H1 (cell line): ENCODE results near the gene COG4. TPM values are rescaled to one million over a fixed set of nuclear protein-coding genes. Genes with fewer than 3 reads are reported as not detected.

Source experiments
- CTCF ChIA-PET: fragments of 300-600 bp; sonication (Branson Sonifier 250); formaldehyde crosslinking; loops from one replicate; lab custom pipeline; 2021; ENCODE audit not compliant: partially characterized antibody; lab: Charles Lee
- POLR2A ChIA-PET: fragments of 300-600 bp; sonication (Branson Sonifier 250); formaldehyde crosslinking; loops from one replicate; lab custom pipeline; 2021; ENCODE audit warnings: inconsistent platforms; ENCODE audit not compliant: partially characterized antibody; lab: Charles Lee
- DNase-seq, 2 experiments: peaks; one replicate each; pipeline versions ENCODE4 v3.0.0 to v3.0.0-alpha.2; 2010 to 2022; ENCODE audit warnings: low spot score in 2 of 2, low read depth in 1 of 2, mixed read lengths in 1 of 2
- FAIRE-seq: peaks from 2 replicates; lab custom pipeline; 2011; peaks lifted over from hg19 to GRCh38; lab: Jason Lieb, UNC
- H2AFZ ChIP-seq: 2 replicates; pipeline ENCODE4 v1.8.1; 2012; ENCODE audit warnings: low read length, inconsistent platforms
- H2AK5ac ChIP-seq: 2 replicates; pipeline ENCODE4 v1.6.1; 2013; ENCODE audit warnings: low read depth, low read length
- H2BK120ac ChIP-seq: replicated peaks from 2 replicates; pipeline ENCODE3; 2013; ENCODE audit warnings: low read depth, low read length, inconsistent platforms
- H2BK12ac ChIP-seq: 2 replicates; pipeline ENCODE4 v1.6.1; 2013; ENCODE audit warnings: low read depth, low read length
- H2BK15ac ChIP-seq: 2 replicates; pipeline ENCODE4 v1.6.1; 2013; ENCODE audit warnings: low read length
- H2BK20ac ChIP-seq: 2 replicates; pipeline ENCODE4 v1.6.1; 2013; ENCODE audit warnings: low read length
- H2BK5ac ChIP-seq: 2 replicates; pipeline ENCODE4 v1.6.1; 2013; ENCODE audit warnings: low read depth, low read length
- H3K14ac ChIP-seq: 2 replicates; pipeline ENCODE4 v1.6.1; 2013; ENCODE audit warnings: inconsistent platforms; ENCODE audit not compliant: insufficient read length
- H3K18ac ChIP-seq: 2 replicates; pipeline ENCODE4 v1.6.1; 2013; ENCODE audit warnings: low read length; ENCODE audit errors: extremely low read depth
- H3K23ac ChIP-seq: 2 replicates; pipeline ENCODE4 v1.6.1; 2013; ENCODE audit warnings: inconsistent platforms; ENCODE audit not compliant: insufficient read length
- H3K23me2 ChIP-seq: 2 replicates; pipeline ENCODE4 v1.6.1; 2013; ENCODE audit warnings: low read depth, low read length
- H3K27ac ChIP-seq: 2 replicates; pipeline ENCODE4 v1.6.1; 2011; ENCODE audit warnings: low read depth, low read length, inconsistent platforms
- H3K27me3 ChIP-seq, 4 experiments: replicated peaks in 1 of 4; 1 replicate in 1 of 4; 2 replicates in 3 of 4; pipeline versions ENCODE4 v1.6.1 to v1.8.1; 2011 to 2013; ENCODE audit warnings: low read length in 3 of 4, mild to moderate bottlenecking in 3 of 4, inconsistent platforms in 2 of 4, mixed read lengths in 2 of 4, moderate library complexity in 1 of 4; ENCODE audit not compliant: control insufficient read depth in 3 of 4, insufficient read depth in 3 of 4; ENCODE audit errors: extremely low read depth in 1 of 4
- H3K36me3 ChIP-seq, 4 experiments: 2 replicates each; pipeline versions ENCODE4 v1.6.1 to v1.8.1; 2011 to 2013; ENCODE audit warnings: mild to moderate bottlenecking in 4 of 4, low read length in 3 of 4, moderate library complexity in 2 of 4, control low read depth in 1 of 4, inconsistent platforms in 1 of 4; ENCODE audit not compliant: insufficient read depth in 4 of 4, control insufficient read depth in 2 of 4
- H3K4ac ChIP-seq: replicated peaks from 2 replicates; pipeline ENCODE3; 2013; ENCODE audit warnings: low read length, low read depth, mixed read lengths, inconsistent platforms; ENCODE audit not compliant: insufficient read length
- H3K4me1 ChIP-seq, 4 experiments: replicated peaks in 1 of 4; 1 replicate in 1 of 4; 2 replicates in 3 of 4; pipeline versions ENCODE4 v1.6.1 to v1.8.1; 2011 to 2013; ENCODE audit warnings: low read length in 3 of 4, inconsistent platforms in 2 of 4, mixed read lengths in 1 of 4; ENCODE audit not compliant: insufficient read depth in 4 of 4, control insufficient read depth in 3 of 4
- H3K4me2 ChIP-seq, 2 experiments: 2 replicates each; pipeline versions ENCODE4 v1.6.1 to v1.8.1; 2011 to 2013; ENCODE audit warnings: low read depth in 2 of 2, low read length in 2 of 2, control low read depth in 1 of 2, inconsistent platforms in 1 of 2, mild to moderate bottlenecking in 1 of 2; ENCODE audit not compliant: insufficient read depth in 1 of 2
- H3K4me3 ChIP-seq, 4 experiments: fragments of 200-600, 300-600 bp in 1 of 4; sonication (generic), shearing (Covaris generic), sonication (Bioruptor Twin) in 1 of 4; 2 replicates each; pipeline versions ENCODE4 v1.5.1 to v1.8.1; 2011 to 2016; ENCODE audit warnings: low read length in 4 of 4, low read depth in 3 of 4, control low read depth in 2 of 4, inconsistent platforms in 2 of 4, mild to moderate bottlenecking in 2 of 4, mixed read lengths in 1 of 4, moderate library complexity in 1 of 4; ENCODE audit not compliant: insufficient read depth in 2 of 4; ENCODE audit errors: extremely low read depth in 1 of 4
- H3K56ac ChIP-seq: replicated peaks from 2 replicates; pipeline ENCODE3; 2013; ENCODE audit warnings: low read depth, mild to moderate bottlenecking, mixed read lengths, low read length, inconsistent platforms; ENCODE audit not compliant: insufficient read length
- H3K79me1 ChIP-seq: 2 replicates; pipeline ENCODE4 v1.6.1; 2013; ENCODE audit warnings: low read depth, low read length, control low read depth
- H3K79me2 ChIP-seq, 2 experiments: 2 replicates each; pipeline versions ENCODE4 v1.6.1 to v1.8.1; 2012 to 2013; ENCODE audit warnings: low read length in 2 of 2, mild to moderate bottlenecking in 2 of 2, inconsistent platforms in 1 of 2; ENCODE audit not compliant: insufficient read depth in 2 of 2, control insufficient read depth in 1 of 2
- H3K9ac ChIP-seq, 4 experiments: replicated peaks in 1 of 4; 1 replicate in 1 of 4; 2 replicates in 3 of 4; pipeline versions ENCODE4 v1.6.1 to v1.8.1; 2011 to 2013; ENCODE audit warnings: low read depth in 3 of 4, low read length in 3 of 4, control low read depth in 2 of 4, mild to moderate bottlenecking in 2 of 4, moderate library complexity in 2 of 4, inconsistent platforms in 1 of 4; ENCODE audit errors: extremely low read depth in 1 of 4
- H3K9me3 ChIP-seq, 2 experiments: 2 replicates each; pipeline versions ENCODE4 v1.6.1 to v1.8.1; 2012 to 2013; ENCODE audit warnings: mild to moderate bottlenecking in 2 of 2, moderate library complexity in 2 of 2, control low read depth in 1 of 2, inconsistent platforms in 1 of 2, low read depth in 1 of 2, low read length in 1 of 2, mixed read lengths in 1 of 2; ENCODE audit not compliant: insufficient read depth in 2 of 2
- H4K20me1 ChIP-seq, 2 experiments: replicated peaks in 1 of 2; 2 replicates each; pipeline versions ENCODE3 to v1.8.1; 2011 to 2013; ENCODE audit warnings: inconsistent platforms in 2 of 2, low read length in 2 of 2, mild to moderate bottlenecking in 1 of 2; ENCODE audit not compliant: insufficient read depth in 2 of 2, control insufficient read depth in 1 of 2
- H4K5ac ChIP-seq: 2 replicates; pipeline ENCODE4 v1.6.1; 2013; ENCODE audit warnings: low read length, low read depth, mixed read lengths, inconsistent platforms; ENCODE audit not compliant: insufficient read length
- H4K8ac ChIP-seq: 2 replicates; pipeline ENCODE4 v1.8.0; 2013; ENCODE audit warnings: mild to moderate bottlenecking, moderate library complexity, low read length, inconsistent platforms; ENCODE audit not compliant: insufficient read depth; ENCODE audit errors: extremely low read depth
- H4K91ac ChIP-seq: replicated peaks from 2 replicates; pipeline ENCODE3; 2013; ENCODE audit warnings: low read length, mixed read lengths, inconsistent platforms; ENCODE audit not compliant: insufficient read length
- BCL11A ChIP-seq, 2 experiments: IDR thresholded peaks; one replicate each; pipeline ENCODE4 v1.6.1; 2011; ENCODE audit warnings: low read depth in 2 of 2, low read length in 2 of 2, mild to moderate bottlenecking in 2 of 2
- BRCA1 ChIP-seq: IDR thresholded peaks from 2 replicates; pipeline ENCODE4 v1.6.1; 2012; ENCODE audit warnings: low read depth, low read length, improper control_type of control experiment
- CBX5 ChIP-seq: fragments of 300-800, 300-1000 bp; sonication (generic); IDR thresholded peaks from 2 replicates; pipeline ENCODE4 v1.7.1; 2016; ENCODE audit warnings: antibody characterized with exemption, low read length, low read depth
- CHD2 ChIP-seq: IDR thresholded peaks from 2 replicates; pipeline ENCODE4 v1.6.1; 2012; ENCODE audit warnings: low read length, improper control_type of control experiment
- KDM5A ChIP-seq: fragments of 200-600 bp; IDR thresholded peaks from 2 replicates; pipeline ENCODE4 v1.7.1; 2012; ENCODE audit warnings: mild to moderate bottlenecking, low read length, inconsistent platforms, mixed read lengths
- MAFK ChIP-seq: IDR thresholded peaks from 2 replicates; pipeline ENCODE4 v1.6.1; 2012; ENCODE audit warnings: low read depth, mild to moderate bottlenecking, improper control_type of control experiment, low read length
- RFX5 ChIP-seq: IDR thresholded peaks from 2 replicates; pipeline ENCODE4 v1.6.1; 2011; ENCODE audit warnings: low read depth, low read length, improper control_type of control experiment, borderline replicate concordance
- RNF2 ChIP-seq: fragments of 200-900, 300-1000 bp; sonication (generic); IDR thresholded peaks from 2 replicates; pipeline ENCODE4 v1.7.1; 2016; ENCODE audit warnings: borderline replicate concordance, low read depth, mild to moderate bottlenecking, antibody characterized with exemption, low read length; ENCODE audit not compliant: poor library complexity, severe bottlenecking; ENCODE audit errors: missing control alignments
- SAP30 ChIP-seq: fragments of 300-600 bp; sonication (generic); IDR thresholded peaks from 2 replicates; pipeline ENCODE4 v1.7.1; 2012; ENCODE audit warnings: low read length, moderate library complexity, mild to moderate bottlenecking, inconsistent platforms; ENCODE audit not compliant: insufficient read depth, insufficient replicate concordance
- SIRT6 ChIP-seq: IDR thresholded peaks from one replicate; pipeline ENCODE4 v1.7.1; 2012; ENCODE audit warnings: low read length, inconsistent platforms
- SP1 ChIP-seq: IDR thresholded peaks from 2 replicates; pipeline ENCODE4 v1.6.1; 2011; ENCODE audit warnings: low read depth, low read length
- TBP ChIP-seq: IDR thresholded peaks from 2 replicates; pipeline ENCODE4 v1.6.1; 2011; ENCODE audit warnings: low read depth, low read length, improper control_type of control experiment
- WGBS, 2 experiments: shearing (Covaris generic) in 1 of 2; methylation state at CpG; one replicate each; pipeline versions ENCODE4 v1.1.6 to v1.1.7; 2013 to 2015; ENCODE audit warnings: low lambda C conversion rate in 2 of 2, mixed read lengths in 2 of 2, inconsistent platforms in 1 of 2, low coverage in 1 of 2, missing lambda C conversion rate in 1 of 2; ENCODE audit not compliant: insufficient replicate concordance in 2 of 2, insufficient coverage in 1 of 2, insufficient read length in 1 of 2; ENCODE audit errors: extremely low coverage in 1 of 2, missing lambda C conversion rate in 1 of 2; 5-methylcytosine and 5-hydroxymethylcytosine counted together
- polyA plus RNA-seq, 7 experiments: library from polyadenylated mRNA; depleted of rRNA in 3 of 7; stranded (reverse) in 5 of 7; unstranded in 2 of 7; fragments of >200 nt in 5 of 7; fragments of 200-250 nt in 2 of 7; gene quantifications; 1 replicate in 5 of 7; 2 replicates in 1 of 7; 4 replicates in 1 of 7; pipeline versions ENCODE4 v1.2.1 to v1.2.3, GENCODE V29; 2011 to 2013; ENCODE audit warnings: missing spikeins in 2 of 7, mixed read lengths in 2 of 7
- total RNA-seq: library from RNA; stranded (reverse); fragmentation: NEBNext Ultra II Directional; extraction: Animal tissue kit (Norgen Biotek cat#: 25700); gene quantifications from 2 replicates; pipeline ENCODE4 v1.2.1, GENCODE V29; 2021

Gene COG4
- total and polyA plus RNA-seq, 2 of the 8 experiments (the other 6 are each of a cell fraction or from before 2014, with no cell fraction given) = 46.1 to 50.2 TPM

- FAIRE-seq (no peak), DNase-seq (peak in 1 of 2 experiments; percentile 81)
- H2AK5ac ChIP-seq = peak within 1 kb of the TSS; percentile 55; the same call in 1 of the 2 replicates
- H3K23ac ChIP-seq = no peak within 1 kb of the TSS
- H2BK5ac ChIP-seq = peak within 1 kb of the TSS; percentile 82
- peaks cover 0 to 4% (median 3%) of the 10 kb centered on the region in 4 experiments; a peak in 5 of 7 replicates for H3K4me1 ChIP-seq
- H3K4me2 ChIP-seq = peak within 1 kb of the TSS; percentile 84 to 93
- peaks cover 8 to 12% of the 10 kb centered on the region in 2 experiments for H4K20me1 ChIP-seq
- H3K27me3 ChIP-seq = no peaks in the 10 kb centered on the region
- H2BK120ac ChIP-seq = peak within 1 kb of the TSS; percentile 7
- ChIA-PET POLR2A (interaction anchor here (0.8 to 4.3 kb wide), 34 partner anchors 9 to 272 kb away, joined by 3 to 35 read pairs (median 5); partner anchors contain the start of genes DDX19A and EXOSC6), CTCF (interaction anchor here (0.7 to 2.5 kb wide), 3 partner anchors 129 to 272 kb away, joined by 3 to 6 read pairs (median 3); partner anchors contain the start of gene EXOSC6)
- no peak within 1 kb of the TSS for H3K14ac ChIP-seq
- WGBS, 2 experiments = 1% methylated on average over 32 of the region's 32 CpGs; no CpG with 5 or more reads in 1 of the 2 experiments
- peaks cover 39 to 64% of the 10 kb centered on the region in 2 experiments for H3K79me2 ChIP-seq
- no peaks in the 10 kb centered on the region; the same call in 1 of the 2 replicates for H3K79me1 ChIP-seq
- peak within 1 kb of the TSS; percentile 88 to 96 (median 91) for H3K4me3 ChIP-seq
- H3K56ac ChIP-seq = peak within 1 kb of the TSS; percentile 89
- H4K91ac ChIP-seq = no peak within 1 kb of the TSS
- H3K4ac ChIP-seq = peak within 1 kb of the TSS; percentile 69
- H3K18ac ChIP-seq = peak within 1 kb of the TSS; percentile 33
- peak within 1 kb of the TSS; percentile 90 to 97 (median 96) for H3K9ac ChIP-seq
- H2BK20ac ChIP-seq = no peak within 1 kb of the TSS
- no peak within 1 kb of the TSS for H2BK15ac ChIP-seq
- H2AFZ ChIP-seq = 0 out of 2 replicates have a peak within 1 kb of the TSS, but pooled peaks have one; percentile 7
- no peak within 1 kb of the TSS; the same call in 1 of the 2 replicates for H2BK12ac ChIP-seq
- H3K36me3 ChIP-seq = peaks cover 11 to 34% (median 21%) of the 10 kb centered on the region in 4 experiments
- H3K27ac ChIP-seq = peak within 1 kb of the TSS; percentile 91
- peak within 1 kb of the TSS; percentile 93 for H4K5ac ChIP-seq
- H3K9me3 ChIP-seq = no peaks in the 10 kb centered on the region
- H3K23me2 ChIP-seq = peaks cover 6% of the 10 kb centered on the region; the same call in 1 of the 2 replicates
- peak within 1 kb of the TSS; percentile 99 for H4K8ac ChIP-seq
- no peak for TF ChIP-seq BCL11A (IDR thresholded peaks at IDR 0.05; ENCODE audit: low read depth in 2 of 2, low read length in 2 of 2)
- 0 out of 2 replicates have a peak, but pooled peaks have one; percentile 37 for TF ChIP-seq SP1
- no peak for TF ChIP-seq BRCA1
- TF ChIP-seq CHD2 = no peak
- TF ChIP-seq KDM5A = no peak
- no peak for TF ChIP-seq RNF2
- TF ChIP-seq SAP30 = no peak
- TF ChIP-seq CBX5 = no peak
- no peak for TF ChIP-seq MAFK
- no peak for TF ChIP-seq RFX5
- TF ChIP-seq SIRT6 = no peak
- TF ChIP-seq TBP = peak; percentile 96
Observed at GRCh38 chr16:70523743-70524398, 517 bp upstream of the COG4 start, which contains the start of gene SF3B3. Gene SF3B3, plus strand, starts transcription at chr16:70523816. Its CDS starts 2,841 bp downstream, at chr16:70526657.
